Upper lobe of left lung (tissue), 4 donors: ENCODE results near the gene GATA5.

Experiments used
- POLR2A ChIP-seq, 4 donors: fragments of 450-650 bp; IDR thresholded peaks; one replicate each; pipeline ENCODE4 v1.5.1; 2016 to 2017; ENCODE audit warnings: antibody characterized with exemption in 4 of 4, mild to moderate bottlenecking in 2 of 4
- POLR2AphosphoS5 ChIP-seq, 2 donors: sonication (generic); formaldehyde crosslinking; IDR thresholded peaks; one replicate each; pipeline ENCODE4 v1.5.1; 2017; ENCODE audit warnings: antibody characterized with exemption in 2 of 2
- TF ChIP-seq, protein P1 (sequence below), 6 experiments: fragments of 450-650 bp in 4 of 6; fragments of 200-600 bp in 2 of 6; sonication (generic) in 2 of 6; IDR thresholded peaks; one replicate each; pipeline ENCODE4 v1.5.1; 2016 to 2019; ENCODE audit warnings: antibody characterized with exemption in 6 of 6

DNA sequence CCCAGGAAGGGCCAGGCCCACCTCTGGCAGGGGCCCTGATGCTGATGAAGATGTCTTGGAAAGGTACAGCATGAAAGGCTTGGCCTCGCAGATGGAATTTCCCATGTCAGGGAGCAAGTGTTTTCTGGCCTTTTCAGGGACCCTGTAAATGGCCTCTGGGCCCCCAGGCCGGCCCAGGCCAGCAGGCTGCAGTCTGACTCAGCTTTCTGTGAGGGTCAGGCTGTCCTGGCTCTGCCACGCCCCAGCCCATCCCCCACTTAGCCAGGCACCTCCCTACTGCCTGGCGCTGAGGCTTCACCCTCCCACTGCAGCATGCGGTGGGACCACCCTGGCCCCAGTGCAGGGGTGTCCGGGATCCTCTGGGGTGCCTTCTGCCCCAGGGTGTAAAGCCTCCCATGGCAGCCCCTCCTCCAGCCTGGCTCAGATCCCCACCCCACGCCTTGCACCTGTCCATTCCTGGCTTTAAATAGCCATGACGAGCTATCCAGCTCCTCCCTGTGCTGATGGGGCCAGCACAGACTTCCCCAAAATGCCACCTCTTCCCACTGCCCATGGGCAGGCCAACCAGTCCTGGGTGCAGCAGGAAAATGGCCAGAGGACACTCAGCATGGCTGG, 35.6 kb upstream of the GATA5 start:
- TF ChIP-seq, protein P1, sequence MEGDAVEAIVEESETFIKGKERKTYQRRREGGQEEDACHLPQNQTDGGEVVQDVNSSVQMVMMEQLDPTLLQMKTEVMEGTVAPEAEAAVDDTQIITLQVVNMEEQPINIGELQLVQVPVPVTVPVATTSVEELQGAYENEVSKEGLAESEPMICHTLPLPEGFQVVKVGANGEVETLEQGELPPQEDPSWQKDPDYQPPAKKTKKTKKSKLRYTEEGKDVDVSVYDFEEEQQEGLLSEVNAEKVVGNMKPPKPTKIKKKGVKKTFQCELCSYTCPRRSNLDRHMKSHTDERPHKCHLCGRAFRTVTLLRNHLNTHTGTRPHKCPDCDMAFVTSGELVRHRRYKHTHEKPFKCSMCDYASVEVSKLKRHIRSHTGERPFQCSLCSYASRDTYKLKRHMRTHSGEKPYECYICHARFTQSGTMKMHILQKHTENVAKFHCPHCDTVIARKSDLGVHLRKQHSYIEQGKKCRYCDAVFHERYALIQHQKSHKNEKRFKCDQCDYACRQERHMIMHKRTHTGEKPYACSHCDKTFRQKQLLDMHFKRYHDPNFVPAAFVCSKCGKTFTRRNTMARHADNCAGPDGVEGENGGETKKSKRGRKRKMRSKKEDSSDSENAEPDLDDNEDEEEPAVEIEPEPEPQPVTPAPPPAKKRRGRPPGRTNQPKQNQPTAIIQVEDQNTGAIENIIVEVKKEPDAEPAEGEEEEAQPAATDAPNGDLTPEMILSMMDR (IDR thresholded peaks at IDR 0.05): no peak
- TF ChIP-seq POLR2AphosphoS5 (IDR thresholded peaks at IDR 0.05) (no peak), POLR2A (IDR thresholded peaks at IDR 0.05) (no peak)
